Mucosa of stomach (tissue), 1 donor: ENCODE results near the gene PFKP.

ENCODE experiments used
- H3K27me3 ChIP-seq: one replicate; pipeline ENCODE4 v1.7.0; 2013; ENCODE audit warnings: mild to moderate bottlenecking, low read length; ENCODE audit not compliant: control insufficient read depth, insufficient read depth
- H3K36me3 ChIP-seq: one replicate; pipeline ENCODE4 v1.7.0; 2013; ENCODE audit warnings: low read length; ENCODE audit not compliant: control insufficient read depth, insufficient read depth
- H3K4me1 ChIP-seq: one replicate; pipeline ENCODE4 v1.7.0; 2013; ENCODE audit warnings: mild to moderate bottlenecking, low read length; ENCODE audit not compliant: control insufficient read depth, insufficient read depth
- H3K4me3 ChIP-seq: one replicate; pipeline ENCODE4 v1.7.0; 2013; ENCODE audit warnings: low read length
- H3K9ac ChIP-seq: one replicate; pipeline ENCODE4 v1.7.0; 2013; ENCODE audit warnings: mild to moderate bottlenecking, low read length, moderate library complexity
- H3K9me3 ChIP-seq: one replicate; pipeline ENCODE4 v1.7.0; 2013; ENCODE audit warnings: mild to moderate bottlenecking, low read length, moderate library complexity; ENCODE audit not compliant: control insufficient read depth
- donor health status: Pancreatic carcinoma.

The PFKP gene

GRCh38 chr10:3077509-3077908 lies 10.2 kb downstream of the PFKP start:
- no peak overlapping the region for H3K4me3 ChIP-seq

GRCh38 chr10:3077940-3078630 lies 10.7 kb downstream of the PFKP start:
- Histone ChIP-seq H3K27me3 (no peaks in the 10 kb centered on the region), H3K36me3 (no peaks in the 10 kb centered on the region), H3K4me1 (peaks cover 13% of the 10 kb centered on the region), H3K4me3 (no peak overlapping the region), H3K9me3 (no peaks in the 10 kb centered on the region), H3K9ac (no peak overlapping the region)

More at GRCh38 chr10:3077509-3077908, 10.2 kb downstream of the PFKP start:
- H3K36me3 ChIP-seq = no peaks in the 10 kb centered on the region
- peaks cover 13% of the 10 kb centered on the region for H3K4me1 ChIP-seq
- H3K9ac ChIP-seq = no peak overlapping the region
- H3K27me3 ChIP-seq = no peaks in the 10 kb centered on the region
- no peaks in the 10 kb centered on the region for H3K9me3 ChIP-seq

- H3K9me3 ChIP-seq = no peaks in the 10 kb centered on the region
- peaks cover 6% of the 10 kb centered on the region for H3K4me1 ChIP-seq
- H3K27me3 ChIP-seq = no peaks in the 10 kb centered on the region
- no peaks in the 10 kb centered on the region for H3K36me3 ChIP-seq
- H3K4me3 ChIP-seq = no peak overlapping the region
- H3K9ac ChIP-seq = no peak overlapping the region
Measured at GRCh38 chr10:3081383-3081981, 14.1 kb downstream of the PFKP start.

- no peaks in the 10 kb centered on the region for H3K27me3 ChIP-seq
Measured at GRCh38 chr10:3082290-3082689, 14.9 kb downstream of the PFKP start.

GRCh38 chr10:3085785-3086567 lies 18.6 kb downstream of the PFKP start:
- Histone ChIP-seq H3K4me1 (peaks cover 10% of the 10 kb centered on the region), H3K4me3 (no peak overlapping the region), H3K36me3 (no peaks in the 10 kb centered on the region), H3K27me3 (no peaks in the 10 kb centered on the region), H3K9ac (no peak overlapping the region), H3K9me3 (no peaks in the 10 kb centered on the region)

More at GRCh38 chr10:3082290-3082689, 14.9 kb downstream of the PFKP start:
- Histone ChIP-seq H3K36me3 (no peaks in the 10 kb centered on the region), H3K4me3 (no peak overlapping the region), H3K4me1 (peaks cover 6% of the 10 kb centered on the region), H3K9ac (no peak overlapping the region), H3K9me3 (no peaks in the 10 kb centered on the region)

GRCh38 chr10:3090388-3090787 lies 23.0 kb downstream of the PFKP start:
- Histone ChIP-seq H3K4me3 (no peak overlapping the region), H3K4me1 (peaks cover 34% of the 10 kb centered on the region), H3K9me3 (no peaks in the 10 kb centered on the region), H3K27me3 (no peaks in the 10 kb centered on the region), H3K36me3 (no peaks in the 10 kb centered on the region), H3K9ac (no peak overlapping the region)

GRCh38 chr10:3090914-3091787 lies 23.8 kb downstream of the PFKP start:
- H3K4me1 ChIP-seq = peaks cover 38% of the 10 kb centered on the region
- H3K9ac ChIP-seq = no peak overlapping the region
- no peaks in the 10 kb centered on the region for H3K9me3 ChIP-seq
- no peak overlapping the region for H3K4me3 ChIP-seq
- H3K36me3 ChIP-seq = no peaks in the 10 kb centered on the region
- no peaks in the 10 kb centered on the region for H3K27me3 ChIP-seq

- H3K4me3 ChIP-seq = no peak overlapping the region
- H3K36me3 ChIP-seq = no peaks in the 10 kb centered on the region
- no peak overlapping the region for H3K9ac ChIP-seq
- no peaks in the 10 kb centered on the region for H3K9me3 ChIP-seq
- H3K4me1 ChIP-seq = peaks cover 42% of the 10 kb centered on the region
- H3K27me3 ChIP-seq = no peaks in the 10 kb centered on the region
Measured at GRCh38 chr10:3091921-3092320, 24.6 kb downstream of the PFKP start.

- Histone ChIP-seq H3K9me3 (no peaks in the 10 kb centered on the region), H3K4me1 (peaks cover 42% of the 10 kb centered on the region), H3K9ac (no peak overlapping the region), H3K27me3 (no peaks in the 10 kb centered on the region), H3K4me3 (no peak overlapping the region), H3K36me3 (no peaks in the 10 kb centered on the region)
Measured at GRCh38 chr10:3093996-3094395, 26.6 kb downstream of the PFKP start.

GRCh38 chr10:3094609-3095036 lies 27.3 kb downstream of the PFKP start:
- Histone ChIP-seq H3K36me3 (no peaks in the 10 kb centered on the region), H3K9ac (no peak overlapping the region), H3K9me3 (no peaks in the 10 kb centered on the region), H3K27me3 (no peaks in the 10 kb centered on the region), H3K4me3 (no peak overlapping the region), H3K4me1 (peaks cover 45% of the 10 kb centered on the region)

GRCh38 chr10:3095373-3096139 lies 28.2 kb downstream of the PFKP start:
- Histone ChIP-seq H3K4me3 (no peak overlapping the region), H3K27me3 (no peaks in the 10 kb centered on the region), H3K36me3 (no peaks in the 10 kb centered on the region), H3K4me1 (peaks cover 43% of the 10 kb centered on the region), H3K9me3 (no peaks in the 10 kb centered on the region), H3K9ac (no peak overlapping the region)
